ENCODE measurements around the gene CDH18.

CDH18 gene

DNA sequence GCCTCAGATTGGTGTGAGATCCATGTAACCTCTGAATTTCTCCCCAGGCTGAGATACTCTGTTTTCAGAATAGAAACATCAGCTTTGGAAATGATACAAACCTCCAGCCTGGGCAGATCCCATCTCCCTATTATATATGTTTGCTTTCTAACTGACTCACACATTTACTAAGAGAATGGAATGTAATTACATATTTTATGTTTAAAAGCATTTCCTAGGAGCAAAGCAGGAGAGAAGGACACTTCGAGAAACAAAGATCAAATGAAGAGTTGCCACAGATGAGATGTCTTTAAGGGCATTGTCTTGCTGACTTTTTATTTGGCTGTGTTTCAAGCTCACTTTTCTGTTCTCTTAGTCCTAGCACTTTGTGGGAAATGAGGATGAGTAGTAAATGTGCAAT, 96.3 kb downstream of the CDH18 start:
- Histone ChIP-seq H3K27ac (replicated peaks) (no peak overlapping the region), H3K27me3 (ENCODE audit: insufficient read depth, poor library complexity, severe bottlenecking) (no peaks in the 10 kb centered on the region), H3K4me3 (replicated peaks; ENCODE audit: insufficient read depth, low read length) (no peak overlapping the region)
- TF ChIP-seq SPI1 (IDR thresholded peaks at IDR 0.05; ENCODE audit: borderline replicate concordance, low read depth) = no peak
- no peak for TF ChIP-seq GABPA (IDR thresholded peaks at IDR 0.05; ENCODE audit: low read depth)
- TF ChIP-seq POLR2AphosphoS5 (IDR thresholded peaks at IDR 0.05; ENCODE audit: low read depth) = no peak
- TF ChIP-seq, protein P1, sequence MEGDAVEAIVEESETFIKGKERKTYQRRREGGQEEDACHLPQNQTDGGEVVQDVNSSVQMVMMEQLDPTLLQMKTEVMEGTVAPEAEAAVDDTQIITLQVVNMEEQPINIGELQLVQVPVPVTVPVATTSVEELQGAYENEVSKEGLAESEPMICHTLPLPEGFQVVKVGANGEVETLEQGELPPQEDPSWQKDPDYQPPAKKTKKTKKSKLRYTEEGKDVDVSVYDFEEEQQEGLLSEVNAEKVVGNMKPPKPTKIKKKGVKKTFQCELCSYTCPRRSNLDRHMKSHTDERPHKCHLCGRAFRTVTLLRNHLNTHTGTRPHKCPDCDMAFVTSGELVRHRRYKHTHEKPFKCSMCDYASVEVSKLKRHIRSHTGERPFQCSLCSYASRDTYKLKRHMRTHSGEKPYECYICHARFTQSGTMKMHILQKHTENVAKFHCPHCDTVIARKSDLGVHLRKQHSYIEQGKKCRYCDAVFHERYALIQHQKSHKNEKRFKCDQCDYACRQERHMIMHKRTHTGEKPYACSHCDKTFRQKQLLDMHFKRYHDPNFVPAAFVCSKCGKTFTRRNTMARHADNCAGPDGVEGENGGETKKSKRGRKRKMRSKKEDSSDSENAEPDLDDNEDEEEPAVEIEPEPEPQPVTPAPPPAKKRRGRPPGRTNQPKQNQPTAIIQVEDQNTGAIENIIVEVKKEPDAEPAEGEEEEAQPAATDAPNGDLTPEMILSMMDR (IDR thresholded peaks at IDR 0.05; ENCODE audit: insufficient read depth, low read length) = no peak
- TF ChIP-seq, protein P2, sequence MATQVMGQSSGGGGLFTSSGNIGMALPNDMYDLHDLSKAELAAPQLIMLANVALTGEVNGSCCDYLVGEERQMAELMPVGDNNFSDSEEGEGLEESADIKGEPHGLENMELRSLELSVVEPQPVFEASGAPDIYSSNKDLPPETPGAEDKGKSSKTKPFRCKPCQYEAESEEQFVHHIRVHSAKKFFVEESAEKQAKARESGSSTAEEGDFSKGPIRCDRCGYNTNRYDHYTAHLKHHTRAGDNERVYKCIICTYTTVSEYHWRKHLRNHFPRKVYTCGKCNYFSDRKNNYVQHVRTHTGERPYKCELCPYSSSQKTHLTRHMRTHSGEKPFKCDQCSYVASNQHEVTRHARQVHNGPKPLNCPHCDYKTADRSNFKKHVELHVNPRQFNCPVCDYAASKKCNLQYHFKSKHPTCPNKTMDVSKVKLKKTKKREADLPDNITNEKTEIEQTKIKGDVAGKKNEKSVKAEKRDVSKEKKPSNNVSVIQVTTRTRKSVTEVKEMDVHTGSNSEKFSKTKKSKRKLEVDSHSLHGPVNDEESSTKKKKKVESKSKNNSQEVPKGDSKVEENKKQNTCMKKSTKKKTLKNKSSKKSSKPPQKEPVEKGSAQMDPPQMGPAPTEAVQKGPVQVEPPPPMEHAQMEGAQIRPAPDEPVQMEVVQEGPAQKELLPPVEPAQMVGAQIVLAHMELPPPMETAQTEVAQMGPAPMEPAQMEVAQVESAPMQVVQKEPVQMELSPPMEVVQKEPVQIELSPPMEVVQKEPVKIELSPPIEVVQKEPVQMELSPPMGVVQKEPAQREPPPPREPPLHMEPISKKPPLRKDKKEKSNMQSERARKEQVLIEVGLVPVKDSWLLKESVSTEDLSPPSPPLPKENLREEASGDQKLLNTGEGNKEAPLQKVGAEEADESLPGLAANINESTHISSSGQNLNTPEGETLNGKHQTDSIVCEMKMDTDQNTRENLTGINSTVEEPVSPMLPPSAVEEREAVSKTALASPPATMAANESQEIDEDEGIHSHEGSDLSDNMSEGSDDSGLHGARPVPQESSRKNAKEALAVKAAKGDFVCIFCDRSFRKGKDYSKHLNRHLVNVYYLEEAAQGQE (IDR thresholded peaks at IDR 0.05; ENCODE audit: insufficient replicate concordance, low read depth) = no peak
- DNase-seq (ENCODE audit: low read depth in 1 of 2, low spot score in 1 of 2) = no peak

DNA sequence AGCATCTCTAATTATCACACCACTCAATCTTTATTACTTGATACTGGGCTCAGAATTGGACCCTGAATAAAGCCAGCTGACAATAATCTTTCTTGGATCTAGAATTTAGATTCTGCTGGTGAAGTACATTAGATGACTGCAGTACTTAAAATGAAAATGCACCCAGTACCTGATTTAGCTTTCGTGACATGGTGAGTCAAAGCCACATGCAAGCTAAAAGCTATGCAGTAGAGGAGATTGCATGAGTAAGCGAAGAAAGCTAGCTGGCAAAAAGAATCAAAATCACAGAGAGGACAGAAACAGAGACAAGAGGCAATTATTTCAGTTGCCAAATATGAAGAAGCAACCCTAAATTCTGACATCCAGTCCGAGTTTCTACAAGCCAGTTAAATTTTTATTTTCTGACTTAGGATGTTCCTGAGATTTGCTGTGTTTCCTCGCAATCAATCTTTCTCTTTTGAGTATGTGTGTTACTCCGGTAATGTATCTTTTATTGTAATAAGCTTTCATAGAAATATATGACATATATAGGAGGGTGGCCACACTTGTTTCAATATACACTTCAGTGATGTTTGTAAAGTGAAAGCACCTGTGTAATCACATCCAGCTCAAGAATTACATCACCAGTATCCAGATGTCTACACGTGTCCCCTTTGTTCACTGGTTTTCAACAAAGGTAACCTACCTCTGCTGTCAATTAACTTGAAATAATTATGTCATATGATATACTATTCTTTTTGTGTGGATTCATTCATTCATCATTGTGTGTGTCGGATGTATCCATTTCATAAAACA, 101.7 kb downstream of the CDH18 start:
- H3K27me3 ChIP-seq (ENCODE audit: insufficient read depth, poor library complexity, severe bottlenecking) = no peaks in the 10 kb centered on the region
- no peak for TF ChIP-seq SPI1 (IDR thresholded peaks at IDR 0.05; ENCODE audit: borderline replicate concordance, low read depth)
- TF ChIP-seq, protein P2 (IDR thresholded peaks at IDR 0.05; ENCODE audit: insufficient replicate concordance, low read depth) = no peak
- TF ChIP-seq GABPA (IDR thresholded peaks at IDR 0.05; ENCODE audit: low read depth) = no peak
- TF ChIP-seq, protein P1 (IDR thresholded peaks at IDR 0.05; ENCODE audit: insufficient read depth, low read length) = no peak
- no peak for TF ChIP-seq POLR2AphosphoS5 (IDR thresholded peaks at IDR 0.05; ENCODE audit: low read depth)
- no peak overlapping the region for H3K4me3 ChIP-seq (replicated peaks; ENCODE audit: insufficient read depth, low read length)
- no peak for DNase-seq (ENCODE audit: low read depth in 1 of 2, low spot score in 1 of 2)
- H3K27ac ChIP-seq (replicated peaks) = no peak overlapping the region

DNA sequence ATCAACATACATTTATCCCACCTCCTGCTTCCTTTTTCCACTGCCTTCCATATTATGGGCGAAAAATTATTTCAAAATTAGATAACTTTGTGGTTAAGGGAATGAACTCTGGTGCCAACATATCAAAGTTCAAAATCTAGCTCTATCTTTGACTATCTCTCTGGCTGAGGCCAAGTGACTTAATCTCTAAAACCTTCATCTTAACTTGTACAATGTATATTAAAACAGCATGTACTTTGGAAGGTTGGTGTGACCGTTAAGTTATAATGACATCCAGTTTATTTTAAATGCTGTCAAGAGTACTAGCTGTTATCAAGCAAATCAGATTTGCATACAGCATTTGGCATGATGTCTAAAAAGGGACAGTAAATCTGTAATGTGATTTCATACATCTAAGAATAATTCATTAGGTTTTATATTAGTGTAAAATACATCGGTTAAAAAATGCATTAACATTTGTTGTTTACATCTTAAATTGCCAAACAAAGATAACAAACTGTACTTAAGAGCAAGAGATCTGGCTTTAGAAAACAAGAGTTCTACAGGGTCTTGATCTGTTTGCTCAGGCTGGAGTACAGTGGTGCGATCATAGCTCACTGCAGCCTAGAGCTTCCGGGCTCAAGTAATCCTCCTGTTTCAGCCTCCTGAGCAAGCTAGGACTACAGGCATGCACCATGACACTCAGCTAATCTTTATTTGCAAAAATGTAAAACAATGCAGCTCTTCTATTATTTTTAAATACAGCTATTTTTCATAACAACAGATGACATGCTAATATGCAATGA, 102.8 kb downstream of the CDH18 start:
- no peak for DNase-seq (ENCODE audit: low read depth in 1 of 2, low spot score in 1 of 2)
- TF ChIP-seq, protein P1 (IDR thresholded peaks at IDR 0.05; ENCODE audit: insufficient read depth, low read length) = no peak
- TF ChIP-seq, protein P2 (IDR thresholded peaks at IDR 0.05; ENCODE audit: insufficient replicate concordance, low read depth) = no peak
- no peak for TF ChIP-seq POLR2AphosphoS5 (IDR thresholded peaks at IDR 0.05; ENCODE audit: low read depth)
- no peak for TF ChIP-seq GABPA (IDR thresholded peaks at IDR 0.05; ENCODE audit: low read depth)
- no peak for TF ChIP-seq SPI1 (IDR thresholded peaks at IDR 0.05; ENCODE audit: borderline replicate concordance, low read depth)
- Histone ChIP-seq H3K27ac (replicated peaks) (no peak overlapping the region), H3K4me3 (replicated peaks; ENCODE audit: insufficient read depth, low read length) (no peak overlapping the region), H3K27me3 (ENCODE audit: insufficient read depth, poor library complexity, severe bottlenecking) (no peaks in the 10 kb centered on the region)

Data from HL-60 (cell line).